Cortex of kidney (tissue), 1 donor: ENCODE data around the gene ADGRL3.
"Not testable (repeated sequence)": the region's sequence is repeated elsewhere in the genome, so short reads cannot be mapped to it uniquely, and the experiment has no call there.

Experiments used
- DNase-seq: peaks from one replicate; lab custom pipeline; 2025; lab: John Stamatoyannopoulos, UW

The ADGRL3 gene

DNA sequence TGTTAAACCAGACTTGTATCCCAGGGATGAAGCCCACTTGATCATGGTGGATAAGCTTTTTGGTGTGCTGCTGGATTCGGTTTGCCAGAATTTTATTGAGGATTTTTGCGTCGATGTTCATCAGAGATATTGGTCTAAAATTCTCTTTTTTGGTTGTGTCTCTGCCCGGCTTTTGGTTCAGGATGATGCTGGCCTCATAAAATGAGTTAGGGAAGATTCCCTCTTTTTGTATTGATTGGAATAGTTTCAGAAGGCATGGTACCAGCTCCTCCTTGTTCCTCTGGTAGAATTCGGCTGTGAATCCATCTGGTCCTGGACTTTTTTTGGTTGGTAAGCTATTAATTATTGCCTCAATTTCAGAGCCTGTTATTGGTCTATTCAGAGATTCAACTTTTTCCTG is 556.8 kb downstream of the ADGRL3 start:
- DNase-seq, result not testable (repeated sequence)

DNA sequence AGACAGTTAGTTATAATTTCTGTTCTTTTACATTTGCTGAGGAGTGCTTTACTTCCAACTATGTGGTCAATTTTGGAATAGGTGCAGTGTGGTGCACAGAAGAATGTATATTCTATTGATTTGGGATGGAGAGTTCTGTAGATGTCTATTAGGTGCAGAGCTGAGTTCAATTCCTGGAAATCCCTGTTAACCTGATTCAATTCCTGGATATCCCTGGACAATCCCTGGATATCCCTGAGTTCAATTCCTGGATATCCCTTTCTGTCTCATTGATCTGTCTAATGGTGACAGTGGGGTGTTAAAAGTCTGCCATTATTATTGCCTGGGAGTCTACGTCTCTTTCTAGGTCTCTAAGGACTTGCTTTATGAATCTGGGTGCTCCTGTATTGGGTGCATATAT is 557.9 kb downstream of the ADGRL3 start:
- not testable (repeated sequence) for DNase-seq

DNA sequence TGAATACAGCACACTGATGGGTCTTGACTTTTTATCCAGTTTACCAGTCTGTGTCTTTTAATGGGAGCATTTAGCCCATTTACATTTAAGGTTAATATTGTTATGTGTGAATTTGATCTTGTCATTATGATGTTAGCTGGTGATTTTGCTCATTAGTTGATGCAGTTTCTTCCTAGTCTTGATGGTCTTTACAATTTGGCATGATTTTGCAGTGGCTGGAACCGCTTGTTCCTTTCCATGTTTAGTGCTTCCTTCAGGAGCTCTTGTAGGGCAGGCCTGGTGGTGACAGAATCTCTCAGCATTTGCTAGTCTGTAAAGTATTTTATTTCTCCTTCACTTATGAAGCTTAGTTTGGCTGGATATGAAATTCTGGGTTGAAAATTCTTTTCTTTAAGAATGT is 558.5 kb downstream of the ADGRL3 start:
- not testable (repeated sequence) for DNase-seq

DNA sequence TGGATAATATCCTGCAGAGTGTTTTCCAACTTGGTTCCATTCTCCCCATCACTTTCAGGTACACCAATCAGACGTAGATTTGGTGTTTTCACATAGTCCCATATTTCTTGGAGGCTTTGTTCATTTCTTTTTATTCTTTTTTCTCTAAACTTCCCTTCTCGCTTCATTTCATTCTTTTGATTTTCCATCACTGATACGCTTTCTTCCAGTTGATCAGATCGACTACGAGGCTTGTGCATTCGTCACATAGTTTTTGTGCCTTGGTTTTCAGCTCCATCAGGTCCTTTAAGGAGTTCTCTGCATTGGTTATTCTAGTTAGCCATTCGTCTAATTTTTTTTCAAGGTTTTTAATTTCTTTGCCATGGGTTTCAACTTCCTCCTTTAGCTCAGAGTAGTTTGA is 559.1 kb downstream of the ADGRL3 start:
- DNase-seq, result not testable (repeated sequence)

DNA sequence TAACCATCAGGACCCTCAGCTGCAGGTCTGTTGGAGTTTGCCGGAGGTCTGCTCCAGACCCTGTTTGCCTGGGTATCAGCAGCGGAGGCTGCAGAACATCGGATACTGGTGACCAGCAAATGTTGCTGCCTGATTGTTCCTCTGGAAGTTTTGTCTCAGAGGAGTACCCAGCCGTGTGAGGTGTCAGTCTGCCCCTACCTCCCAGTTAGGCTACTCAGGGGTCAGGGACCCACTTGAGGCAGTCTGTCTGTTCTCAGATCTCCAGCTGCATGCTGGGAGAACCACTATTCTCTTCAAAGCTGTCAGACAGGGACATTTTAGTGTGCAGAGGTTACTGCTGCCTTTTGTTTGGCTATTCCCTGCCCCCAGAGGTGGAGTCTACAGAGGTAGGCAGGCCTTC is 559.8 kb downstream of the ADGRL3 start:
- DNase-seq, result not testable (repeated sequence)

DNA sequence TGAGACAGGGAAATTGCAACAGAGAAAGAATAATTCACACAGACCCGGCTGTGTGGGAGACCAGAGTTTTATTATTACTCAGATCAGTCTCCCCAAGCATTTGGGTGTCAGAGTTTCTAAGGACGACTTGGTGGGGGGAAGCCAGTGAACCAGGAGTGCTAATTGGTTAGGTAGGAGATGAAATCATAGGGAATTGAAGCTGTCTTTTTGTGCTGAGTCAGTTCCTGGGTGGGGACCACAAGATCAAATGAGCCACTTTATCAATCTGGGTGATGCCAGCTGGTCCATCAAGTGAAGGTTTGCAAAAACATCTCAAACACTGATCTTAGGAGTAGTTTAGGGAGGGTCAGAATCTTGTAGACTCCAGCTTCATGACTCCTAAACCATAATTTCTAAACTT is 560.7 kb downstream of the ADGRL3 start:
- no peak for DNase-seq

DNA sequence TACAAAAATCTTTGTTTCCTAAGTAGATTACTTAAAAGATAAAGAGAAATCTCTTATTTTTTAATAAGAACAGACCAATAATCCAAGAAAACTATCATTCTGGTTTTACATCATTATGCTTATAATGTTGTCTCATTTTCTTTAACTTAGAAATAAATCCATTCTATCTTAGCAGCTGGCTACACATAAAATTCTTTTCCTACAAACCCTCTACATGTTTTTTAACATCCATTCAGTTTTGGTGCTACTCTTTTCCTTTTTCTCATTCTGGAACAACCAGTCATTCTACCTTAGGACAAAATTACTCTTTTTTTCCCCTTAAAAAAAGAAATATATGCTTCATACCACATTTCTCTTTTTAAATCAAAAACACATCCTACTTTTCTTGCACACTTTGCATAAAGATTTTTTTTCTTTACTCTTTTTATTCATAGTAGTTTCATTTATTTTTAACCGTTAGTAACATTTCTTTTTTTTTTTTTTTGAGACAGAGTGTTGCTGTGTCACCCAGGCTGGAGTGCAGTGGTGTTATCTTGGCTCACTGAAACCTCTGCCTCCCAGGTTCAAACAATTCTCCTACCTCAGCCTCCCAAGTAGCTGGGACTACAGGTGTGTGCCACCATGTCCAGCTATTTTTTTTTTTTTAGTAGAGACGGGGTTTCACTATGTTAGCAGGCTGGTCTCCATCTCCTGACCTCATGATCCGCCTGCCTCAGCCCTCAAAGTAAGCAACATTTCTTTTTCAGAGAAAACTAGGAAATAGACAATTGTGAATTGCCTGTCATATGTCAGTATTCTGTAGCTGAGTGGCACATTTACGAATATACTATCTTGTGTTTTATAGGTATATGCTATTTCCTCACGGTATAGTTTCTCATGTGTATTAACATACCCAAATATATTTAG is 562.8 kb downstream of the ADGRL3 start:
- DNase-seq, result no peak

DNA sequence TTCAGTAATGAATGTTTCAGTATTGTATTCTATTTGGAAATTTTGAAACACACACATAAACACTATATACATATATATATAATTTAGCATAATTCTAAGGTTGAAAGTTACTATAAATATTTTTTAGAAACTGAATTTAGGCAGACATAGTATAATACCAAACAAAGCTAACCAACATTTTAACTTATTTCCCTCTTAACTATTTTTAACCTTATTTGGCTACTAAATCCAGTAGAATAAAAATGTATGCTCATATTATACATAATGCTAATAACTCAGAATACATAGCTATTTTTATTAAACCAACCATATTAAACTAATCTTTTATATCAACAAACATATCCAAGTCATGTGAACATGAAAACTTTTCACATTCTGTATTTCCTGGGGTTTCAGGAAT is 563.6 kb downstream of the ADGRL3 start:
- DNase-seq, result no peak

DNA sequence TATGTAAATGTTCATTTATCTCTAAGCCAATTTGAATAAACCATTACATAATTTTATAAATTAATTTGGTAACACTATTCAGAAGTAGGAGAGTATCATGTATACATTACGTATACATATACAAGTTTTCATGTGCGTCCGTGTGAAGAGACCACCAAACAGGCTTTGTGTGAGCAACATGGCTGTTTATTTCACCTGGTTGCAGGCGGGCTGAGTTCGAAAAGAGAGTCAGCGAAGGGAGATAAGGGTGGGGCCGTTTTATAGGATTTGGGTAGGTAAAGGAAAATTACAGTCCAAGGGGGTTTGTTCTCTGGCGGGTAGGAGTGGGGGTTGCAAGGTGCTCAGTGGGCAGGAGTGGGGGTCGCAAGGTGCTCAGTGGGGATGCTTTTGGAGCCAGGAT is 564.0 kb downstream of the ADGRL3 start:
- DNase-seq, result not testable (repeated sequence)

DNA sequence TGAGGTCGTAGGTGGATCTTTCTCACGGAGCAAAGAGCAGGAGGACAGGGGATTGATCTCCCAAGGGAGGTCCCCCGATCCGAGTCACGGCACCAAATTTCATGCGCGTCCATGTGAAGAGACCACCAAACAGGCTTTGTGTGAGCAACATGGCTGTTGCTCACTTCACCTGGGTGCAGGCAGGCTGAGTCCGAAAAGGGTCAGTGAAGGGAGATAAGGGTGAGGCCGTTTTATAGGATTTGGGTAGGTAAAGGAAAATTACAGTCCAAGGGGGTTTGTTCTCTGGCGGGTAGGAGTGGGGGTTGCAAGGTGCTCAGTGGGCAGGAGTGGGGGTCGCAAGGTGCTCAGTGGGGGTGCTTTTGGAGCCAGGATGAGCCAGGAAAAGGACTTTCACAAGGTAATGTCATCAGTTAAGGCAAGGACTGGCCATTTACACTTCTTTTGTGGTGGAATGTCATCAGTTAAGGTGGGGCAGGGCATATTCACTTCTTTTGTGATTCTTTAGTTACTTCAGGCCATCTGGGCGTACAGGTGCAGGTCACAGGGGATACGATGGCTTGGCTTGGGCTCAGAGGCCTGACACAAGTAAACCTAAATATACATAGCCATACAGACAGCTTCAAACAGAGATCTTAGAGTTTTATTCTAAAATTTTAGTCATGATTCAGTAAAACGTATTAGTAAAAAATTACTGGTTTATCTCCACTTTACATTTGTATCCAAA is 569.5 kb downstream of the ADGRL3 start:
- not testable (repeated sequence) for DNase-seq

DNA sequence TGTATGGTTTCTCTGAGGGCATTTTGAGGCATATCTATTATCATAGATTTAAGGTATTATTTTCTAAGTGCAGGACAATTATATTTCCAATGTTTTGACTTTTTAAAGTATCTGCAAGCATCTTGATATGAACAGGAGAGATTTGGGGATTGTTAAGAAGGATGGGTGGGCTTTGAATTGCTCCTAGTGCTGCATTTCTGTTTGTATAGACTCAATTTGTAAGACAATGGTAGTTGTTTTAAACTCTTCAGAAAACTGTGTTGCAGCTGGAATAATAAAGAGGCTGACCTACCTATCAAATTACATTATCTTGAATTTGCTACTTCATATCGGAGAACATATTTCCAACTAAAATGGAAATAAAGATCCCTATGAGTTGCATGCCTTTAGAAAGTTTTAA is 570.3 kb downstream of the ADGRL3 start:
- no peak for DNase-seq

DNA sequence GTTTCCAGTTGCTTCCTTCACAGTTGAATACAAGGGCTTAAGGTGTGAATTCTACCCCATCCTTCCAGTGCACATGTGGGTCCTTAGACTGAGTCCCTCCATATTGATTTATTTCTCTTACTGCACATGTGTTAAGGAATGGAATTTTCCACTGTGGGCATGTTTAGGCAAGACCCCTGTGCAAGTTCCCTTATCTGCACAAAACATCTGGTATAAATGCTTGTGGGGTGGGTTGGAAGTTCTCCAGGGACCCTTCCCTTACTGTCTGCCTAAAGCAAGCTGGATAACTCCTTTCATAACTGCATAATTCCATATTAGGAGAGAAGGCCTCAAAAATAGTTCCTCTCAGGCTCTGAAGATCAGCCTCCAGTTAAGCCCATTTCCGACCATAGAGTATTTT is 570.9 kb downstream of the ADGRL3 start:
- DNase-seq, result no peak

DNA sequence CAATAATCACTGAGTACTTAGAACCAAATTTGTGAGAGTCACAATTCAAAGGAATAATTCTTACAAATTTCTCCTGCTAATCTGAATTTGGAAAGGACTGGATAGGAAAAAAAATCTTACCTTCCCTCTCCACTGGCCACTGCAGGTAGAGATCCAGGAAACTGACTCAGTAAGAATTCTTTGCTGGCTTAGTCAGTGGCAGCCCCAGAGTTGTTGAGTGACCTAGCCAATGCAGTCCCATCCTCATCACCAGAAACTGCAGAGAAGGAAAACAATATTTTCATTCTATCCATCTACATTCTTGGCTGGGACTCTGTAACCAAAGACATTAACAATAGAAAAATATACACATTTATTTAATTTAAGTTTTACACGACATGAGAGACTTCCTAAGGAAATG is 572.0 kb downstream of the ADGRL3 start:
- DNase-seq, result no peak

DNA sequence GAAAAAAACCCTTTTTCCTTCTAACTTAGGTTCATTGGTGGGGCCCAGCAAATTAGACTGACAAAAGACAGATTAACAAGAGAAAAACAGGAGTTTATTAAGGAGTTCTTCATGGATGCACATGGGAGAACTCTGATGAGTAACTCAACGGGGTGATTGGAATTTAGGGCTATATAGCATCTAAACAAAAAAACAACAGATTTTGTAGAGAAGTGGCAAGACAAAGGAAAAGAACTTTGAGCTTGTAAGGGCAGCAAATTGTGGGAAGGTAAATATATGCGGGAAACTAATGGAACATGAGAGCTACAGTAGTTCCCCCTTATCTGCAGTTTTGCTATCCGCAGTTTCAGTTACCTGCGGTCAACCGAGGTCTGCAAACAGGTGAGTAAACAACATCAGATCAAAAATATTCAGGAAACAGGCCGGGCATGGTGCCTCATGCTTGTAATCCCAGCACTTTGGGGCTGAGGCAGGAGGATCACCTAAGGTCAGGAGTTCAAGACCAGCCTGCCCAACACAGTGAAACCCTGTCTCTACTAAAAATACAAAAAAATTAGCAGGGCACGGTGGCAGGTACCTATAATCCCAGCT is 573.6 kb downstream of the ADGRL3 start:
- no peak for DNase-seq

DNA sequence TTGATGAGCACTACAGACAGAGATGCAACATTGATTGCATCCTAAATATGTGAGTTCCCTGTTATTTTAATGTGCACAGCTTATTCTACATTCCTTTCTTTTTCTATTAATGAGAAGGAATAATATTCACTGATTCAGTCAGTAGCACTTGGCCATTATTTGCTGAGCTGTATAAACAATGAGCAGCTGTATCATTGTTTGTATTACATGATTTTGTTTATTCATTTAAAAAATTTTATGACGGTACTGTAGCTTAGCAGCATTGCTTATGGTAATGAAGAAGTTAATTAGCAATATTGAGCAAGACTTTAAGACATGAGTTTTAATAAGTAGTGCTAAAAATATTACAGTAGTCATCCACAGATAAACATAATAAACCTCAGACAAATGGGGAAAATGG is 582.0 kb downstream of the ADGRL3 start:
- no peak for DNase-seq

DNA sequence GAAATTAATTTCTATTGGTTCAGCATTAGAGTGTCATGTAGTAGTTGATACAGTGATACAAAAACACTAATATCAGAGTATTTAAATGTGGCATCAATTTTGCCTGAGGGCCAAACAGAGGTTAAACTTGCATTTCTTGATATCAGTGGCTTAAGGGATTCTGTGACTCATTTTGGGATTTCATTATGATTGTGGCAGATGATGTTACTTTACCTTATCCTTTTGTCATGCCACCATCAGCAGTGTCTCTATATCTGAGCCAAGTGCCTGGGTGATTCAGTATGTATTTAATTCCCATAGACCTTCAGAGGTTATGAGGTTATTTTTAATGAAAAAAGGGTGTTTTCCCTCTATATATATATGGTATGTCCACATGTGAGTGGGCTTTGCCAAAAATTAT is 582.9 kb downstream of the ADGRL3 start:
- DNase-seq, result no peak

DNA sequence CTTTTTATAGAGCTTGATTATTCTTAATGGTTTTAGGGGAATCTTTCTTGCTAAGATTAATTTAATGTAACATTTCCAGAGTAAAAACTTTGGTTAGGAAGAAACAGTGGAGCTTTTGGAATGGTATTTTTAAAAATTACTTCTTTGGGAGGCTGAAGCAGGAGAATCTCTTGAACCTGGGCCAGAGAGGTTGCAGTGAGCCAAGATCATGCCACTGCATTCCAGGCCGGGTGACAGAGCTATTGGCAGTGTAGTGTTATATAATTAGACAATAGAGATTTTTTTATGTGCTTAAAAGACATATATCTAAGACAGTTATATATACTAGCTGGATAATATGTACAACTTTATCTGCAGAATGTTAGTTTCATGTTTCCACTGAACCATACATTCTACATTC is 585.6 kb downstream of the ADGRL3 start:
- DNase-seq, result no peak

DNA sequence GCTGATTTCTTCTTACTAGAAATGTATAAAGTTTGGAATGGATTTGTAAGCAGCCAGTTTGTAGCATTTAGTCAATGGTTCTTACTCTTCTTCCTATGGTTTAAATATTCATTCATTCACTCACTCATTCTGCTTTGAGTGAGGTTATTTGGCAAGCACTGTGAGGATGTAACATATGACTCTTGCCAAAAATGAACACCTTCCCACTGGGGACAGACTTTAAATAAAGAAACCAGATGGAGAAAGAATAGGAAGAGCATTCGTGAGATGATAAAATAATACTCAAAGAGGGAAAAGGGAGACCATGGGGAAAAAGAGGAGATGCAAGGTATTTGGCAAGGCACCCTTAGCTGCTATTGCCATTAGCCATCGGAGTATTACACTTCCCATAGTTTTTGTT is 586.1 kb downstream of the ADGRL3 start:
- DNase-seq, result no peak

DNA sequence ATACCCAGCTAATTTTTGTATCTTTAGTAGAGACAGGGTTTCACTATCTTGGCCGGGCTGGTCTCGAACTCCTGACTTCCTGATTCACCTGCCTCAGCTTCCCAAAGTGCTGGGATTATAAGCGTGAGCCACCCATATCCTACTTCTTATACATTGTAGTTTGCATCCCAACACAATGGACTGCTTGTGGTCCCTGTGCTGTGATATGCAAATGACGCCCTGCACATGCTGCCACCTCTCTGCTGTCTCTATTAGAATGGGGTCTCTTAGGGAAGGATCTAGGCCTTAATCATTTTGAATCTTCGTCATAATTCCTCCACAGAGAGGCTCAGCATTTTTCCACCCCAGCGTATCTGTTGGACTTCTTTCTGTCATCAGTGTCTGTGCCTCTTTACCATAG is 595.9 kb downstream of the ADGRL3 start:
- DNase-seq, result no peak

DNA sequence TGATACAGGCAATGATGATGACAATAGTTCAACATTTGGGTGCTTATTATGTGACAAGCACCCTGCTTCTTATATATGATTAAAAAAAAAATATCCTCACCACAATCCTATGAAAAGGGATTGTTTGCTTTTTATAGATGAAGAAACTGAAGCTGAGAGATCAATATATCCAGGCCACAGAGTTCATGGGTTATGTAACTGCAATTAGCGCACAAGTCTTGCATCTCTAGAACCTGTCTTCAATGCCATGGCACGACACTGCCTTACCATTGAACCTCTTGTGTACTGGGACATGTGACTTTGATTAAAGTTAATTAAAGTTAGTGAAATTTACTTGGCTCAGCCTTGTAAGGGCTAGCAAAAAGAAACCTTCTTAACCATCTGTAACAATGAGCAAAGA is 599.7 kb downstream of the ADGRL3 start:
- no peak for DNase-seq

DNA sequence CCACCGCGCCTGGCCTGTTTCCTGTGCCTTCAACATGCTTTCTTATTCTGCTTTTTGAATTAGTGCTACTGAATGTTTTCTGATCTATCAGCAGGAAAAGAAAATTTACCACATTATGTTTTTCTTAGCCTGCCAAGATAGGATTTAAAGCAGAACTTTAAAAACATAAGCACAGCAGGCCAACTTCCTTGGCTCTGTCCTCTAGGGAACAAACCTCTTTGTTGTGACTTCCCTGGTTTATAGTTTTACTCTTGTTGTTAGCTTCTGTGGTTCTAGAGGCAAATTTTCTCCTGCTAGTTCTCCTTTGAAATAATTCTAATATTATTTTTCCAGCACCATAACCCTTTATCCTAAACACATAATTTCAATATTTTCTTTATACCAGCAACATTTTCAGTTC is 605.1 kb downstream of the ADGRL3 start:
- no peak for DNase-seq

DNA sequence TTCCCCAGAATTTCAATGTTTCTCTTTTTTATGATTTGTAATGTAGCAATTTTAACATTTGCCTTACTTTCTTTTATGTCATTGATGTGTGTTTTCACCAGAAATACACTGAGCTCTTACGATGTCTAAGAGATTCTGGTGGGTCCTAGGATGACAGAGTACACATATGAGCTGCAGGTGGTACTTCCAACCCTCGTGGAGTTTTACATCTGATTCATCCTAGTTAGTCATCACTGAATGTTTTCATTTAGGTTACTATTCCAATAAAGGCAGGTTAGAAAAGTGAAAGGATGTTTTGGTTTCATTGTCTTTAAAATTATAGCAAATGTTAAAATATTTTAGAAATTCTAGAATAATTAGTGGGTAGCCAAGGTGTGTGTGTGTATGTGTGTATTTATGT is 605.9 kb downstream of the ADGRL3 start:
- DNase-seq, result no peak

DNA sequence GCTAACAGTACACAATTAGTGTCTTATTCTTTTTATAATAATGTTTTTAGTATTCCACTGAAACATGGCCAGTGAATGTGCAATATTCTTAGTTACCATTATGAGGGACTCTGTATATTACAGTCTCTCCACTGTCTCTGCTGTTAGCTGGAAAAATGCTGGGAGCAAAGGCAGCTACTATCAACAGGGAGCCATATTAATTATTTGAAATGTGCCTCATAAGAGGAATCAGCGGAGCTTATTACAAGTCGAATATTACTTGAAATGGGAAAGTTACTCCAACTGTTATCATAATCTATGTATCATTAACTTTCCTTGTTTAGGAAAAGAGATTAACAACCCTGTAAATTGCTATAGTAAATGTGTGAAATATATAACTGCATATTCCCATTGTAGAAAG is 612.0 kb downstream of the ADGRL3 start:
- DNase-seq, result no peak
